Measurements from ENCODE around the gene CD300A. TPM values are rescaled to one million over a fixed set of nuclear protein-coding genes. Genes with fewer than 3 reads are reported as not detected.
A peak's percentile ranks its signal among the peaks of the same experiment; 100 is the strongest.

The CD300A gene
- total RNA-seq, 1 donor from 2014 or later, result not detected

DNA sequence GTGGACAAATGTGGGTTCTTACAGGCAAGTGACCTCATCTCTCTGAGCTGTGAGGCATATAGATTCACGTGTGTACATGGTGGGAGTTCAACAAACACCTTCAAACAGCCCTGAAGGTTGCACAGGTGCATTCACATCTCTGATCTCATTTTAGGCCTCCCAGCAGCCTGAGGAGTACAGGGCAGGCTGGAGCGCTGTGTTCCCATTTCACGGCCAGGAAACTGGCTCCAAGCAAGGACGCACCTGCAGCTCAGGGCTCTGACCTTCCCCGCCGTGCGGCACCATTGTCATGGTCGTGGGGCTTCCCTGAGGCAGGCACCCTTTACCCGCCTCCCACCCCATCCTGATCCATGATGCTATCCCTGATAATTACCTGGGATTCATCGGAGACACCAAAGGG is 4.8 kb upstream of the CD300A start:
- Mint-ChIP-seq H3K4me3 (ENCODE audit: unreplicated experiment) (no peak overlapping the region), H3K36me3 (ENCODE audit: low read depth) (no peaks in the 10 kb centered on the region), H3K9me3 (ENCODE audit: low read depth) (no peaks in the 10 kb centered on the region), H3K4me1 (ENCODE audit: low read depth) (peaks cover 3% of the 10 kb centered on the region), H3K27ac (ENCODE audit: unreplicated experiment) (no peak overlapping the region), H3K27me3 (ENCODE audit: low read depth) (peaks cover 22% of the 10 kb centered on the region)
- no peak for DNase-seq (ENCODE audit: low spot score)
- TF ChIP-seq, protein P1, sequence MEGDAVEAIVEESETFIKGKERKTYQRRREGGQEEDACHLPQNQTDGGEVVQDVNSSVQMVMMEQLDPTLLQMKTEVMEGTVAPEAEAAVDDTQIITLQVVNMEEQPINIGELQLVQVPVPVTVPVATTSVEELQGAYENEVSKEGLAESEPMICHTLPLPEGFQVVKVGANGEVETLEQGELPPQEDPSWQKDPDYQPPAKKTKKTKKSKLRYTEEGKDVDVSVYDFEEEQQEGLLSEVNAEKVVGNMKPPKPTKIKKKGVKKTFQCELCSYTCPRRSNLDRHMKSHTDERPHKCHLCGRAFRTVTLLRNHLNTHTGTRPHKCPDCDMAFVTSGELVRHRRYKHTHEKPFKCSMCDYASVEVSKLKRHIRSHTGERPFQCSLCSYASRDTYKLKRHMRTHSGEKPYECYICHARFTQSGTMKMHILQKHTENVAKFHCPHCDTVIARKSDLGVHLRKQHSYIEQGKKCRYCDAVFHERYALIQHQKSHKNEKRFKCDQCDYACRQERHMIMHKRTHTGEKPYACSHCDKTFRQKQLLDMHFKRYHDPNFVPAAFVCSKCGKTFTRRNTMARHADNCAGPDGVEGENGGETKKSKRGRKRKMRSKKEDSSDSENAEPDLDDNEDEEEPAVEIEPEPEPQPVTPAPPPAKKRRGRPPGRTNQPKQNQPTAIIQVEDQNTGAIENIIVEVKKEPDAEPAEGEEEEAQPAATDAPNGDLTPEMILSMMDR (IDR thresholded peaks at IDR 0.05), result no peak

DNA sequence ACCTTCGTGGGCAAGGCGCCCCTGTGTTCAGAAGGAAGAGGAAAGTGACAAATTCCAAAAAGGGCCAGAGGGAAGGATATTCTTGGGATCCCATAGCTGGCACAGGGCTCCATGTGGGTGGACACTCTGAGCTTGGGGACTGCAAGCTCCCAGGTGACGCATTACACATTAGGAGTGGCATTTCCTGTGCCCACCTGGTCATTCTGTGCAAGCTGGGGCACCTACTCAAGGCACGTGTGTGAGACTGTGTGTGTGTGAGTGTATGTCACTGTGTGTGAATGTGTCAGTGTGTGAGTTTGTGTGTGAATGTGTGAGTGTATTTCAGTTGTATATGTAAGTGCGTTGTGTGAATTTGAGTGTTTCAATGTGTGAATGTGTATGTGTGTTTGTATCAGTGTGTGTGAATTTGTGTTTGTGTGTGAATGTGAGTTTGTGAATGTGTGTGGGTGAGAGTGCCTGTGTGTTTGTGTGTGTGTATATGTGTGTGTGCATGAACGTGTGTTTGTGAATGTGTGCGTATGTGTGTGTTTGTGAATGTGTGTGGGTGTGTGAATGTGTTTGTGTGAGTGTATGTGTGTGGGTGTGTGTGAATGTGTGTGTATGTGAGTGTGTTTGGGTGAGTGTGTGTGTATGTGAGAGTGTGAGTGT is 1.6 kb upstream of the CD300A start:
- Mint-ChIP-seq H3K4me3 (ENCODE audit: unreplicated experiment) (no peak overlapping the region), H3K27ac (ENCODE audit: unreplicated experiment) (no peak overlapping the region), H3K36me3 (ENCODE audit: low read depth) (no peaks in the 10 kb centered on the region), H3K27me3 (ENCODE audit: low read depth) (peaks cover 13% of the 10 kb centered on the region), H3K4me1 (ENCODE audit: low read depth) (no peaks in the 10 kb centered on the region), H3K9me3 (ENCODE audit: low read depth) (no peaks in the 10 kb centered on the region)
- TF ChIP-seq, protein P1 (IDR thresholded peaks at IDR 0.05), result no peak
- no peak for DNase-seq (ENCODE audit: low spot score)

DNA sequence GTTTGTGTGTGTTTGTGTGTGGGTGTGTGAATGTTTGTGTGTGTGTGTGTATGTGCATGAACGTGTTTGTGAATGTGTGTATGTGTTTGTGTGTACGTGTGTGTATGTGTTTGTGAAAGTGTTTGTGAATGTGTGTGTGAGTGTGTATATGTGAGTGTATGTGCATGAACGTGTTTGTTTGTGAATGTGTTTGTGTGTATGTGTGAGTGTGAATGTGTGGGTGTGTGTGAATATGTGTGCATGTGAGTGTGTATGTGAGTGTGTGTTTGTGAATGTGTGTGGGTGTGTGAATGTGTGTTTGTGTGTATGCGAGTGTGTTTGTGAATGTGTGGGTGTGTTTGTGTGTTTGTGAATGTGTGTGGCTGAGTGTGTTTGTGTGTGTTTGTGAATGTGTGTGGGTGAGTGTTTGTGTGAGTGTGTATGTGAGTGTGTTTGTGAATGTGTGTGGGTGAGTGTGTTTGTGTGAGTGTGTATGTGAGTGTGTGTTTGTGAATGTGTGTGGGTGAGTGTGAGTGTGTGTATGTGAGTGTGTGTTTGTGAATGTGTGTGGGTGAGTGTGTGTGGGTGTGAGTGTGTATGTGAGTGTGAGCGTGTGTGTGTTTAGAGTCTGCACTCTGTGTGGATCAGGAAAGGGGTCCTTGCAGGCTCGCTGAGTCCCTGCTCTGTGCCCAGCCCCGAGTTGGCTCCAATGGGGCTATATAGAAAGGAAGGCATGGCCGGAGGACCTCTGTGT is 890 bp upstream of the CD300A start:
- H3K27ac Mint-ChIP-seq (ENCODE audit: unreplicated experiment), result no peak overlapping the region
- peaks cover 16% of the 10 kb centered on the region for H3K27me3 Mint-ChIP-seq (ENCODE audit: low read depth)
- DNase-seq (ENCODE audit: low spot score), result no peak
- no peaks in the 10 kb centered on the region for H3K4me1 Mint-ChIP-seq (ENCODE audit: low read depth)
- no peak overlapping the region for H3K4me3 Mint-ChIP-seq (ENCODE audit: unreplicated experiment)
- H3K36me3 Mint-ChIP-seq (ENCODE audit: low read depth), result no peaks in the 10 kb centered on the region
- no peaks in the 10 kb centered on the region for H3K9me3 Mint-ChIP-seq (ENCODE audit: low read depth)
- TF ChIP-seq, protein P1 (IDR thresholded peaks at IDR 0.05), result no peak

DNA sequence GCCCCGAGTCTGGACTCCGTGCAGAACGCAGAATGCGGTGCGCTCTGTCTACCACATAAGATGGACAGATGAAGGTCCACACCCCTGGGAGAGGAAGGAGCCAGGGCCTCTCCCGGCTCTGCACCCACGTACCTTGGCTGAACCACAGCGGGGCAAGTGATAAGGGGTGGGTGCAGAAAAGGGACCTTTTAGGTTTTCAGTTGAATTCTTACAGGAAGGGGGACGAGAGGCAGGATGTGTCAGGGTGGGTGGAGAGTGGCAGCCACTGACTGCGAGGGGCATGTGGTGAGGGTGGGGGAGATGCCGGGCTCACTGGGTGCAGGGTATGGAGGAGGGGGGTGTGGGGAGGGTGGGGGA is 372 bp downstream of the CD300A start:
- DNase-seq (ENCODE audit: low spot score), result no peak
- Mint-ChIP-seq H3K4me1 (ENCODE audit: low read depth) (no peaks in the 10 kb centered on the region), H3K27me3 (ENCODE audit: low read depth) (peaks cover 23% of the 10 kb centered on the region), H3K27ac (ENCODE audit: unreplicated experiment) (no peak overlapping the region), H3K36me3 (ENCODE audit: low read depth) (no peaks in the 10 kb centered on the region), H3K9me3 (ENCODE audit: low read depth) (no peaks in the 10 kb centered on the region), H3K4me3 (ENCODE audit: unreplicated experiment) (no peak overlapping the region)
- TF ChIP-seq, protein P1 (IDR thresholded peaks at IDR 0.05), result no peak

DNA sequence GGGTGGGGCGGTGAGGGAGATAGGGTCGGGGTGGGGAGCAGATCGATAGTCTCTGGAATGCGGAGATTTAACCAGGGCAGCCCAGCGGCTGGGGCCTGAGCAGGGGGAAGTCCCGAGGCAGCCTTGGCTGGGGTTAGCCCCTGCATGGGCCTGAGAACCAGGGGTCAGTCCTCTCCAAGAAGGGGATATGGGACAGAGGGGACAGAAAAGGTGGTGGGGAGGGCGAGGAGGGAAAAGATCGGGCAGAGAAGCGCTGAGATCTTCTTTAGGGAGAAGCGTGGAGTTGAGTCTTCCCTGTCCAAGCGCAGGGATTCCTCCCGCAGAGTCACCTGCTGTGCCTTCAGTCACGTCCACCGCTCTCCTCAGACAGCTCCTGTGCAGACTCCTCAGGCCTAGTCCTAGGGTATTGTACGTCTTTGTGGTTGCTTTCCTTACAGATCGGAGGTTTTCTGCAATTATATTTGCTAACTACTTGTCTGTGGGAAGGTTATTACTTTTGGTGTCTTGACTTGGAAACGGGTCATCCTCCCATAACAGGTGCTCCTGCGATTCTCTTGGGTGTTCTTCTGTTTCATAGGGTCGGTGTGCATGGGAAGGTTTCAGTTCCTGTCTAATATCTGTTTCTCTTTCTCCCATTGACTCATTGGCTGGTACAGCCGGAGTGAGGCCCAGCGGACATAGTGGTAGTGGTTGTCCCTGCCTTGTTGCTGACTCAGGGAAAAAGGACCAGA is 952 bp downstream of the CD300A start:
- no peak overlapping the region for H3K4me3 Mint-ChIP-seq (ENCODE audit: unreplicated experiment)

More for the DNA sequence above, 952 bp downstream of the CD300A start:
- TF ChIP-seq, protein P1 (IDR thresholded peaks at IDR 0.05), result no peak
- Mint-ChIP-seq H3K36me3 (ENCODE audit: low read depth) (no peaks in the 10 kb centered on the region), H3K4me1 (ENCODE audit: low read depth) (no peaks in the 10 kb centered on the region), H3K27ac (ENCODE audit: unreplicated experiment) (no peak overlapping the region), H3K27me3 (ENCODE audit: low read depth) (peaks cover 27% of the 10 kb centered on the region), H3K9me3 (ENCODE audit: low read depth) (no peaks in the 10 kb centered on the region)
- DNase-seq (ENCODE audit: low spot score), result peak; percentile 47

All from chondrocyte (in vitro differentiated cells).